Measurements from ENCODE around the gene GARIN5B. TPM values are rescaled to one million over a fixed set of nuclear protein-coding genes. Genes with fewer than 3 reads are reported as not detected.

GARIN5B gene
- total and polyA plus RNA-seq, 2 of the 13 experiments (the other 11 are each of a cell fraction or from before 2014, with no cell fraction given), result not detected

GRCh38 chr19:55339105-55339888, 23.8 kb downstream of the GARIN5B start, which contains the start of gene KMT5C (continued):
- TF ChIP-seq BRF2 (CRISPR knock-in tag; IDR thresholded peaks at IDR 0.05) (no peak; the same call in 1 of the 2 replicates), PCBP1 (IDR thresholded peaks at IDR 0.05; ENCODE audit: borderline replicate concordance, low read depth, low read length) (peak; percentile 84; the same call in 1 of the 2 replicates), ZNF431 (CRISPR knock-in tag; IDR thresholded peaks at IDR 0.05; ENCODE audit: borderline replicate concordance, low read depth) (no peak), RARG (CRISPR knock-in tag; IDR thresholded peaks at IDR 0.05; ENCODE audit: low read depth) (no peak), ZNF281 (CRISPR knock-in tag; IDR thresholded peaks at IDR 0.05; ENCODE audit: borderline replicate concordance) (no peak), HHEX (CRISPR knock-in tag; IDR thresholded peaks at IDR 0.05) (no peak), ZNF501 (CRISPR knock-in tag; IDR thresholded peaks at IDR 0.05) (peak; percentile 6; the same call in 1 of the 2 replicates), MEIS2 (CRISPR knock-in tag; IDR thresholded peaks at IDR 0.05) (peak; percentile 81; the same call in 1 of the 2 replicates), SAP130 (CRISPR knock-in tag; IDR thresholded peaks at IDR 0.05; ENCODE audit: low read depth) (peak; percentile 53), POLR2A (IDR thresholded peaks at IDR 0.05; ENCODE audit: insufficient read depth in 1 of 2, low read depth in 2 of 2, low read length in 2 of 2) (peak in 1 of 2 experiments; percentile 14; a peak in 2 of 4 replicates), E2F1 (CRISPR knock-in tag; IDR thresholded peaks at IDR 0.05) (peak; percentile 87), ZMAT5 (CRISPR knock-in tag; IDR thresholded peaks at IDR 0.05; ENCODE audit: borderline replicate concordance, low read depth) (no peak), DZIP1 (CRISPR knock-in tag; IDR thresholded peaks at IDR 0.05) (no peak), SRF (IDR thresholded peaks at IDR 0.05; ENCODE audit: low read depth, low read length) (no peak), SUZ12 (IDR thresholded peaks at IDR 0.05; ENCODE audit: low read depth, low read length) (no peak), MTA3 (CRISPR knock-in tag; IDR thresholded peaks at IDR 0.05) (no peak), TAF15 (IDR thresholded peaks at IDR 0.05; ENCODE audit: low read depth, low read length, poor library complexity, severe bottlenecking) (no peak)
